Stimulated activated CD4-positive, alpha-beta T cell treated with anti-CD3 and anti-CD28 coated beads, Interleukin-2, amount 100 ng/mL, for 48 hours (primary cell): ENCODE measurements around the gene NFKBIA.
"Not testable (repeated sequence)": the region's sequence is repeated elsewhere in the genome, so short reads cannot be mapped to it uniquely, and the experiment has no call there.

Experiments
- DNase-seq, 2 donors: peaks; one replicate each; pipeline ENCODE4 v3.0.0-alpha.2; 2020

The NFKBIA gene

GRCh38 chr14:35389315-35389667 lies 15.3 kb downstream of the NFKBIA start:
- no peak for DNase-seq

- DNase-seq = no peak
Measured at GRCh38 chr14:35388656-35389314, 15.8 kb downstream of the NFKBIA start.

GRCh38 chr14:35387713-35388579 lies 16.6 kb downstream of the NFKBIA start:
- no peak for DNase-seq

DNA sequence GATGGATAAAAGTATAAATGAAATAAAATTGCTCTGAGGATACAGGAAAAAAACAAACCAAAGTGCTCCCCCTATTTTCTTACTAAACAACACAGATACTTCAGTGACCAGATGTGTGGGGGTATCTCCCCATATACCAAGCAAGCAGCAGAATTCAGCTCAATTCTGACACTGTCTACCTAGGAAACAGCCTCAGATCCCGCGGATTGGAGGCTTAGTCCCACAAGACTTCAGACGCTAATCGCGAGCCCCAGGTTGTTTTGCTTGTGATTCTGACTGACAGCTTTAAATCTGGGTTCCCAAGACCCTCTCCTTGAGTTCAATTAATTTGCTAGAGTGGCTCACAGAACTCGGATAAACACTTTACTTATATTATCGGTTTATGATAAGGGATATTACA lies 17.3 kb downstream of the NFKBIA start:
- DNase-seq = no peak

DNA sequence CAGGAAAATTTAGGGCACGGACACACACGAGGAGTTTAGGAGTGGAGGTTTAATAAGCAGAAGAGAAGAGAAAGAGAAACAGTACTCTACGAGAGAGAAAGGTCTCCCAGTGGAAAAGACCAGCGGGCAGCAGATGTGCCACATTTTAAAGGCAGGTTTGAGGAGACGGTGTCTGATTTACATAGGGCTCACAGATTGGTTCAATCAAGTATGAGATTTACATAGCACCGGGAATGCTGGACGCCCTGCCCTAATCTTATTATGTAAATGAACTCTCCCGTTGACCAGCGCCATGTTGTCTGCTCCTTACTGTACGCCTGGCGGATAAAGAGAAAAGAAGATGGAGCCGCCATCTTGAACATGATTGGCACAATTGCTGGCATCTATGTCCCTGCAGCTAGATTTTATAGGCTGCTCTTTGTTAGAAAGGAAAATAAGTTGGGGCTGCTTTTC lies 17.9 kb downstream of the NFKBIA start:
- no peak for DNase-seq

GRCh38 chr14:35385042-35385839 lies 19.3 kb downstream of the NFKBIA start:
- DNase-seq = no peak

DNA sequence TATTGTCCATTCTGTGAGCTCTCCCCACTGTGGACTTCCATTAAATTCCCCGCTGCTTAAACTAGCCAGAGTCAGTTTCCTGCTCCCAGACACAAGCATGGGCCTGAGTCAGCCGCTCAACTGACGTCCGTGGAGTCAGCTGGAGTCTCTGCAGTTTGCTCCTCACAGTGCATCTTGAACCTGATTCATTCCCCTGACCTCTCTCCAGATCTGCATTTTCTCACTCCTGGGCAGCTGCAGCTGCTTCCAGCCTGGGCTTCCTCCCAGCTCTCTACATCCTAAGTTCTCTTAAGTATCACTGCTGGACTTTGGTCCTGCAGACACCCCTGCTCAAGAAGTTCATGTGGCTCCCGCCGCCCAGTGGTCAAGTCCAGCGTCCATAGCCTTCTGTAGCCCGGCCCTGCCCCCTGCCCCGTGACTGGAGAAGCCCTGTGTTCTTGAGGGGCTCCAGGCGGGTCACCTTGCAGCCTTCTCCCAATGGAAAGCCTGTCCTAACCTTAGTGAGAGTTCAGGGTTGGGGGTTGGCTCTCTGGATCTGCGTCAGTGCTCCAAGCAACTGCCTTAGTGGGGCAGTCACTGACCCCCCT lies 20.0 kb downstream of the NFKBIA start:
- DNase-seq = no peak

- no peak for DNase-seq
Measured at GRCh38 chr14:35383569-35384454, 20.7 kb downstream of the NFKBIA start.

GRCh38 chr14:35380794-35381193 lies 23.8 kb downstream of the NFKBIA start:
- DNase-seq = no peak

DNA sequence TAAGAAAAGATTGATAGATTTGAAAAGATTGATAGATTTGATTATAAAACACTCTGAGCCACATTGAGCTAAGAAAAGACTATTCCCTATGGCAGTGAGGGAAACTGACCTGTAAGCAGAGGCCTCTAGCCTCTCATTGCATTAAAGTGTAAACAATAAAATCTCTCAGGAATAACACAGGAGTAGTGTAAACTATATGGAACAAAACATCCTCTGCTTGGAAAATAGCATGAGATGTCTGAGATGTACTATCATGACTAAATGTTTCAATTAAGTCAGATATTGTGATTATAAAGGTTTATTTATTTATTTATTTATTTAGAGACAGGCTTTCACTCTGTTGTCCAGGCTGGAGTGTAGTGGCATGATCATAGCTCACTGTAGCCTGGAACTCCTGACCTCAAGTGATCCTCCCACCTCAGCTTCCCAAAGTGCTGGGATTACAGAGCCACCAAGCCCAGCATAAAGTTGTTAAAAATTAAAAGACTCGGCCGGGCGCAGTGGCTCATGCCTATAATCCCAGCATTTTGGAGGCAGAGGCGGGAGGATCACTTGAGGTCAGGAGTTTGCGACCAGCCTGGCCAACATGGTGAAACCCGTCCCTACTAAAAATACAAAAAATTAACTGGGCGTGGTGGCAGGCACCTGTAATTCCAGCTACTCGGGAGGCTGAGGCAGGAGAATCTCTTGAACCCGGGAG lies 25.2 kb downstream of the NFKBIA start:
- not testable (repeated sequence) for DNase-seq

GRCh38 chr14:35378425-35379233 lies 25.9 kb downstream of the NFKBIA start:
- DNase-seq = no peak

- no peak for DNase-seq
Measured at GRCh38 chr14:35375558-35376025, 29.0 kb downstream of the NFKBIA start.

DNA sequence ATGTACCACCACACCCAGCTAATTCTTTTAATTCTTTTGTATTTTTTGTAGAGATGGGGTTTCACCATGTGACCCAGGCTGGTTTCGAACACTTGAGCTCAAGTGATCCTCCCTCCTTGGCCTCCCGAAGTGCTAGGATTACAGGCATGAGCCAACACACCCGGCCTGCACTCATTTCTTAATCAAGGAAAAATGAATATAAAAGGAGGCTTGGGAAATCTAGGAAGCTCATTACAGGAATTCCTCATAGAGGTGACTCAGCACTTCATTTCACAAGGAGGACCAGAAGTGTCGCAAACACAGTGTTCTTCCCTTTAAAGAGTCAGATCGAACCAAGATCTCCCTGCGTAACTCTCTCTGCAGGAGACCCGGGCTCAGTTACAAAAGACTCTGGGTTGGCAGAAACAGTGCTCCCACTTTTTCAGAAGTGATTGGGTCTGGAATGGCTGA lies 30.3 kb downstream of the NFKBIA start:
- DNase-seq = no peak

GRCh38 chr14:35373208-35373607 lies 31.3 kb downstream of the NFKBIA start:
- DNase-seq = not testable (repeated sequence)

GRCh38 chr14:35370969-35371368 lies 33.6 kb downstream of the NFKBIA start:
- no peak for DNase-seq

- DNase-seq = no peak
Measured at GRCh38 chr14:35369701-35370191, 34.8 kb downstream of the NFKBIA start.

DNA sequence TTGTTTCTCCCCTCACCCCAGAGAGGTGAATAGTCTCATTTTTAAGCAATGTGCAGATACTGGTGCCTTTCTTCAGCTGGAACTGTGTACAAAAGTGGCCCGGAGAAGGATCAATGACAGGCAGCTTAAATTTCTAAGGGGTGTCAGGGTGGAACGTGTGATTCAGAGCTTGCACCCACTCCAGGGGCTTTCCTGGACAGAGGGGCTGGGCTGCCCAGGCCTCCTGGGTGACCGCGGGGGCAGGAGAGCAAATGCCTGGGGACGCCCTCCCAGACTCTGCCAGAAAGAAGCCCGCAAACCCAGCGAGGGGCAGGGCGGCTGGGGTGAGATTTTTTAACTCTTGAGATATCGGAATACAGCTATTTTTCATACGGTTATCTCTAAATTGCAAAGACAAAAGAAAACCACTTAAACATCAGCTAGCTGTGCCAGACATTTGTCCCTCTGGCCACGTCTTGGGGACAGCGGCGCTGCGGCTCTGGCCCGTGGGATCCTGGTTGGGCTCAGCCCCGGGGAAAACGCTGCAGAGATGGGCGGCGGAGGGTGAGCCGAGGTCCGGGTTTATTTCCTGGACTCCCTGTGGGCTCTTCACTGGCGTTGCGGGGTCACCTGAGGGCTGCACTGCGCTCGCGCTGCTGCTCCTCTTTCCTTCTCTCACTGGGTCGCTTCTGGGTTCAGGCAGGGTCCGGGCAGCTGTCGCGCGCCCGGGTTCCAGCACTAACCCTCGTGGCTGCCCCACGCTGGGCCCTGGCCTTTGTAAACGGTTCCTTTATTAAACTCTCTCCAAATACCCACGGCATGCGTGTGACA lies 35.8 kb downstream of the NFKBIA start:
- no peak for DNase-seq

GRCh38 chr14:35368139-35368460 lies 36.4 kb downstream of the NFKBIA start:
- DNase-seq = no peak

- DNase-seq = no peak
Measured at GRCh38 chr14:35367056-35367372, 37.5 kb downstream of the NFKBIA start.
